ENCODE results near the gene PDIA2.

The PDIA2 gene

DNA sequence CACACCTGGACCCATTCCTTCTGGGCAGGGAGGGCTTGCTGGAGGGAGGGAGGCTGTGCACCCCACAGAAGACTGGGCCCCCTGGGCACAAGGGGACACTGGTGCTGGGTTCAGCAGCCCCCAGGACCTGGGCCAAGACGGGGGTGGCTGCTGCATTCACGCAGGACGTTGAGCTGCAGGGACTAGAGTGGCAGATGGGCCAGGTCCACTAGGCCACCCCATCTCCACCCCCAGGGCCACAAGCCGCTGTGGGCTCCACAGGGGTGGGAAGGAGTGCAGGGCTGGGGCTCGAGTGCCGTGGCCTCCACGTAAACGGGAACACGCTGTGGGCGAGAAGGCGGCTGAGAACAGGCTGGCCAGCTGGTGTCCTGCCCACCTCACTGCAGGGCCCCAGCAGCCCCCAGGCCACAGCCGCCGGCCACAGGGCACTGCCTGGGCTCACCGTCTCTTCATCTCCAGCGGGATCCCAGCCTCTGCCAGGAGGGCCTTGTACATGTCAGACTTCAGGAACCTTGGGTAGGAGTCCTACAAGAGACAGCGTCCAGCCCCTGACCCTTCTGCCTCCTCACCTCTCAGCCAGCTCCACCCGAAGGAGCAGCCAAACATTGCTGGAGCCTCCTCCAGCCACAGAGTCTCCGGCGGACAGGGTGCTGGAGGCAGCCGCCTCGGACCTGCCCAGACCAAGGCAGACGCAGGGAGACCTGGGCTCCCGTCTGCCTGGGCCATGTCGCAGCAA is 13.7 kb upstream of the PDIA2 start:
- peak overlapping the region; percentile 38 to 72 for H3K4me3 ChIP-seq (ENCODE audit: low read depth in 1 of 2, low read length in 2 of 2)
- H3K27me3 ChIP-seq (ENCODE audit: control insufficient read depth in 1 of 2, insufficient read depth in 2 of 2, low read length in 2 of 2): no peaks in the 10 kb centered on the region
- peaks cover 35 to 37% of the 10 kb centered on the region in 2 donors for H3K4me1 ChIP-seq (ENCODE audit: control insufficient read depth in 1 of 2, insufficient read depth in 2 of 2, low read length in 2 of 2)
- peaks cover 6 to 15% of the 10 kb centered on the region in 2 donors for H3K36me3 ChIP-seq (ENCODE audit: control insufficient read depth in 1 of 2, insufficient read depth in 2 of 2, low read length in 2 of 2)
- peak overlapping the region; percentile 55 to 66 for H3K9ac ChIP-seq (ENCODE audit: low read depth in 1 of 2, low read length in 2 of 2)
- H3K9me3 ChIP-seq (ENCODE audit: control insufficient read depth in 1 of 2, low read length in 2 of 2): no peaks in the 10 kb centered on the region
- H3K27ac ChIP-seq (ENCODE audit: low read depth, low read length): no peak overlapping the region

DNA sequence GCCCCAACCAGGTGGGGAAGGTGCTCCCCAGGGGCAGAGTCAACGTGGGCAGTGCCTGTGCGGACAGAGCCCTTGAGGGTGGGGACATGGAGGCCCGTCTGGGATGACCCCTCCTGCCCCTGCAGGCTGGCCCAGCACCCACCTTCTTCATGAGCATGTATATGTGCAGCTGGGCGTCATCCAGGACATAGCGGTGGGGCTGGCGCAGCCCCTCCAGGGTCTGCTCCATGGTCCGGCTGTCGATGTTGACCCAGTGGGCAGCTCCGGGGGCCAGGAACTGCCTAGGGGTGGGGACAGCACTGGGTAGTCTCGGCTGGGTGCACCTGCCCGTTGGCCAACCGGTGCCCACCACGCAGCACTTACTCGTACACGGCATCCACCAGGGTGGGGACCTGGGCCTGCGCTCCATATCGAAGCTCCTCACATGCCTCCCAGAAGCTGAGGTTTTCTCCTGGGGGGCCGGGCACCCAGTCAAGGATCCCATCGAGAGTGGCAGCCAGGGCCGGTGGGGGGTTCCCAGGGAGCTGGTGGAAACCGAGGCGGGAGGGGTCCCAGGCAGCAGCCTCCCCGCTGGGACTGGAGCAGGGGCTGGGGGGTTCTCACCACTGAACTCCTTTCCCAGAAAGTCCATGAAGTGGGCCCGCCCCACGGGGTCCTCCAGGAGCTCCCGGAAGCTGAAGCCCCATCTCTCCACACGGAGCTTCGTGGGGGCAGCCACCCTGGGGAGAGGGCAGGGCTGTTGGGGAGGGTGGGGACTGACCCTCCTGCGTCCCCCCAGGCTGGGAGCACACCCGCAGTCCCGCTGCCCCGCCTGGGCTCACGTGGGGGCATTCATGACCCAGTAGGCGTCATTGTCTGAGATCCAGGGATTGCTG is 12.3 kb upstream of the PDIA2 start:
- Histone ChIP-seq H3K27me3 (ENCODE audit: control insufficient read depth in 1 of 2, insufficient read depth in 2 of 2, low read length in 2 of 2) (no peaks in the 10 kb centered on the region), H3K36me3 (ENCODE audit: control insufficient read depth in 1 of 2, insufficient read depth in 2 of 2, low read length in 2 of 2) (peaks cover 0 to 2% of the 10 kb centered on the region in 2 donors), H3K4me1 (ENCODE audit: control insufficient read depth in 1 of 2, insufficient read depth in 2 of 2, low read length in 2 of 2) (peaks cover 32 to 41% of the 10 kb centered on the region in 2 donors), H3K27ac (ENCODE audit: low read depth, low read length) (no peak overlapping the region), H3K9me3 (ENCODE audit: control insufficient read depth in 1 of 2, low read length in 2 of 2) (no peaks in the 10 kb centered on the region), H3K9ac (ENCODE audit: low read depth in 1 of 2, low read length in 2 of 2) (no peak overlapping the region), H3K4me3 (ENCODE audit: low read depth in 1 of 2, low read length in 2 of 2) (peak overlapping the region in 1 of 2 donors; percentile 32)

DNA sequence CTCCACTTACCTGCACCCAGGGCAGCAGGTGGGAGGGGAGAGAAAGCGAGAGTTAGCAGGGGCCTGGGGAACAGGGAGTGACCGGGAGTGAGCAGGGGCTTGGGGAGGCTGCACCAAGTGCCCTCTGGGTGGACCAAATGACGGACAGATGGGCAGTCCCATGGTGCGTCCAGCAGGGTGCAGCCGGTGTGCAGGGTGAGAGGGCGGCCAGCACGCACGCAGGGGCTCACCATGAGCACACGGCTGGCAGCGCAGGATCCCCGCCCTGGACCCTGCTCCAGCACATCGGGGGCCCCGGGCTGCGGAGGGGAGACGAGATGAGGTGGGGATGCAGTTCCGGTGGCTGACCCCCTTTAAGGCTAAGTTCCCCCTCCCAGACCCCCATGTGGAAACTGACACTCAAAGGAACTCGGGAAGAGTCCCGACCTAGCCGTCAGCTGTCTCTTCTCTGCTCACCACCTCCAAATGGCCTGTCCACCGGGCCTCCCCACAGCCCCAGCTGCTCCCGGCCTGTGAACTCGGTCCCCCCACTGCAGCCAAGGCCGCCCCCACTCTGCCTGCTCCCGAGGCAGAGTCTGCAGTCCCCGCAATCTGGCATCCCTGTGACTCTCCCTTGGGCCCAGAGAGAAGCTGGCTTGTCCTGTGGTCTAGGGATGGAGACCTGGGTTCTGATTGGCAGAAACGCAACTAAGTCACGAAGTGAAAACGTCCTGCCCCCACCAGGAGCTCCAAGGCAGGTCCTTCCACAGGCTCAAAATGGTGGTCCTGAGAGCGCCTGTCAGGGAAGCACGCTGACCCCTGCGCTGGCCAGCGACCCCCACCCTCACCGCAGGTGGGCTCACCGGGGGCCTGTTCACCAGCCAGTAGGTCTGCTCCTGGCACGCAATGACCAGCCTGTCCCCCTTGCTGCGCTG is 10.1 kb upstream of the PDIA2 start:
- H3K27me3 ChIP-seq (ENCODE audit: control insufficient read depth in 1 of 2, insufficient read depth in 2 of 2, low read length in 2 of 2): no peaks in the 10 kb centered on the region

DNA sequence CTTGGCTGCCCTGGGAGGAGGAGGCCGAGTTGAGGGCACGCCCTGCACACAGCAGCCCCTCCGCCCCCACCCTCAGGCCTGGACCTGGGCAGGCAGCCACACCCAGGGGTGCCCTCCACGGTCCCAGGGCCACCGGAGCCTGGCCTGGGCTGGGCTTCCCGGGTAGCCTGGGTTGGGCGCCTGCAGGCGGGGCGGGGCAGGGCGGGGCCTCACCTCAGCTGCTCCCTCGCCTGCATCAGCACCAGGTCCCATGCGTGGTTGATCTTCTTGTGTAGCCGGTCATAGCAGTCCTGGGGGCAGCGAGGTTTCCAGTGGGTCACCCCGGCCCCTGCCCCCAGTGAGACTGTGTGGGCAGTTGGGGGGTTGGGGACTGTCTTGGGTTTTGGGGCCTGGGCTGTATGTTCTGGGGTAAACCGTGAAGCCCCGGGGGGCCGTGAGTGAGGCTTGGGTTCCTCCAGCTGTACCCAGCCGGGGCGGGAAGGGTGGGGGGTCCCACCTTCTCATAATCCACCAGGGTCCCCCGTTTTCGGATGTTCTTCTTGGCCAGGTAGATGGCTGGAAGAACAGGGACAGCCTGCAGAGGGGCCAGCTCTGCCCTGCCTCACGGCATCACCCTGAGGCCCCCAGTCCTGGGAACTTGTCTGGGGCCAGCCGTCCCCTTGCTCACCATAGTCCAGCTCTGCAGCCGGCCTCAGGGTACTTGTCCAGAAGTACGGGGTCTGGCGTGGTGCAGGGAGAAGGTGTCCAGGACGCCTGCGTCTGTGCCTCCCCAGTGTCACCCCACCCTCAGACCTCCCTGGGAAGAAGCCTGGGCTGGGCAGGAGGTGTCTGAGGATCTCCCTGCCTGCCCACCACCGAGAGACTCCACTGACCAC is 9.2 kb upstream of the PDIA2 start:
- no peak overlapping the region for H3K4me3 ChIP-seq (ENCODE audit: low read depth in 1 of 2, low read length in 2 of 2)
- H3K36me3 ChIP-seq (ENCODE audit: control insufficient read depth in 1 of 2, insufficient read depth in 2 of 2, low read length in 2 of 2): no peaks in the 10 kb centered on the region
- H3K27me3 ChIP-seq (ENCODE audit: control insufficient read depth in 1 of 2, insufficient read depth in 2 of 2, low read length in 2 of 2): peaks cover 0 to under 1% of the 10 kb centered on the region in 2 donors
- no peaks in the 10 kb centered on the region for H3K9me3 ChIP-seq (ENCODE audit: control insufficient read depth in 1 of 2, low read length in 2 of 2)
- H3K27ac ChIP-seq (ENCODE audit: low read depth, low read length): no peak overlapping the region
- no peak overlapping the region for H3K9ac ChIP-seq (ENCODE audit: low read depth in 1 of 2, low read length in 2 of 2)
- peaks cover 10 to 22% of the 10 kb centered on the region in 2 donors for H3K4me1 ChIP-seq (ENCODE audit: control insufficient read depth in 1 of 2, insufficient read depth in 2 of 2, low read length in 2 of 2)

More for the DNA sequence above, 10.1 kb upstream of the PDIA2 start:
- Histone ChIP-seq H3K9ac (ENCODE audit: low read depth in 1 of 2, low read length in 2 of 2) (peak overlapping the region in 1 of 2 donors; percentile 18), H3K4me1 (ENCODE audit: control insufficient read depth in 1 of 2, insufficient read depth in 2 of 2, low read length in 2 of 2) (peaks cover 16 to 28% of the 10 kb centered on the region in 2 donors), H3K4me3 (ENCODE audit: low read depth in 1 of 2, low read length in 2 of 2) (no peak overlapping the region), H3K27ac (ENCODE audit: low read depth, low read length) (no peak overlapping the region), H3K36me3 (ENCODE audit: control insufficient read depth in 1 of 2, insufficient read depth in 2 of 2, low read length in 2 of 2) (no peaks in the 10 kb centered on the region), H3K9me3 (ENCODE audit: control insufficient read depth in 1 of 2, low read length in 2 of 2) (no peaks in the 10 kb centered on the region)

DNA sequence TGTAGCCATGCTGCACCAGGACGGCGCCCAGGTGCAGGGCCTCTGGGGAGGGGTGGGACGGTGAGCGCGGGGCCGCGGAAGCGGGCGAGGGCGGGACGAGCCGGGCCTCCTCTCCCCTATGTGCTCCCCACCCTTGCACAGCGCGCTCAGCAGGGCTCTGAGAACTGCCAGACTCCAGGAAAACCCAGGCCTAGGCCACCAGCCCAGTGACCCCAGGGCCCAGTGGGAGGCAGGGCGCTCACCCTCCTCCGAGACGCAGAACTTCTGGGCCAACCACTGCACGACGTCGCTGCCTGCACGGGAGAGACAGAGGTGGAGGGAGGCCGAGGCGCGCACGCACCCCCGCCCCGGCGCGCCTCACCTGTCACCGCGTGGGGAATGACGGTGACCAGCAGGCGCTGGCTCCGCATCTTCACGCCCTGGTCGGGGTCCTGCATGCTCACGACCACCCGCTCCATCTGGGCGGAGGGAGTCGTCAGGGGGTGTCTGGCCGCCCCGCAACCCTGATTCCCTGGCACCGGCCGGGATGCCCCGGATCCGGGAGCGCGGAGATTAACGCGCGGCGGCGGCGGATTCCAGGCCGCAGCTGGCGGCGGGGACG is 7.8 kb upstream of the PDIA2 start:
- Histone ChIP-seq H3K4me1 (ENCODE audit: control insufficient read depth in 1 of 2, insufficient read depth in 2 of 2, low read length in 2 of 2) (peaks cover 10 to 25% of the 10 kb centered on the region in 2 donors), H3K36me3 (ENCODE audit: control insufficient read depth in 1 of 2, insufficient read depth in 2 of 2, low read length in 2 of 2) (no peaks in the 10 kb centered on the region), H3K9ac (ENCODE audit: low read depth in 1 of 2, low read length in 2 of 2) (no peak overlapping the region), H3K4me3 (ENCODE audit: low read depth in 1 of 2, low read length in 2 of 2) (peak overlapping the region; percentile 20 to 59), H3K27ac (ENCODE audit: low read depth, low read length) (no peak overlapping the region), H3K9me3 (ENCODE audit: control insufficient read depth in 1 of 2, low read length in 2 of 2) (no peaks in the 10 kb centered on the region), H3K27me3 (ENCODE audit: control insufficient read depth in 1 of 2, insufficient read depth in 2 of 2, low read length in 2 of 2) (peaks cover 0 to 3% of the 10 kb centered on the region in 2 donors)

DNA sequence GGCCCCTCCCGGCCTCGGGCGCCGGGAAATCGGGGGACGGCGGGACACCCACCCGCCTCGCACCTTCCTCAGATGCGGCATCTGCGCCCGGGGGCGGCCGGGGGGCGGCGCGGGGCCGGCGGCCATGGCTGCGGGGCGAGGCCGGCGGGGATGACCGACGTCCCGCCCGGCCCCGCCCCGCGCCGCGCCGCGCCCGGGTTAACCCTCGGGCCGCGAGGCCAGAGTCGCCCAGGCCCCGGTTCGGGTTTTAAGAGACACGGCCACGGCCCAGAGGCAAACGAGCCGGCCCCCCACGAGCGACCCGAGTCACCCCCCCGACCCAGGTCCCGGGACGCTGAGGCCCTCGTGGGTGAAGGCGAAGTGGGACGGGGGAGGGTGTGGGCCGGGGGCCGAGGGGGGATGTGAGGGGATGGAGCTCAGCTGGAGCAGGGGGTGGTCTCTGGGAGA is 7.2 kb upstream of the PDIA2 start, which contains the start of gene RGS11:
RGS11 (minus strand) TSS at position 159 of the 447 bp plus-strand sequence; CDS start at position 126, 33 bp downstream.
- peaks cover 0 to 3% of the 10 kb centered on the region in 2 donors for H3K27me3 ChIP-seq (ENCODE audit: control insufficient read depth in 1 of 2, insufficient read depth in 2 of 2, low read length in 2 of 2)

DNA sequence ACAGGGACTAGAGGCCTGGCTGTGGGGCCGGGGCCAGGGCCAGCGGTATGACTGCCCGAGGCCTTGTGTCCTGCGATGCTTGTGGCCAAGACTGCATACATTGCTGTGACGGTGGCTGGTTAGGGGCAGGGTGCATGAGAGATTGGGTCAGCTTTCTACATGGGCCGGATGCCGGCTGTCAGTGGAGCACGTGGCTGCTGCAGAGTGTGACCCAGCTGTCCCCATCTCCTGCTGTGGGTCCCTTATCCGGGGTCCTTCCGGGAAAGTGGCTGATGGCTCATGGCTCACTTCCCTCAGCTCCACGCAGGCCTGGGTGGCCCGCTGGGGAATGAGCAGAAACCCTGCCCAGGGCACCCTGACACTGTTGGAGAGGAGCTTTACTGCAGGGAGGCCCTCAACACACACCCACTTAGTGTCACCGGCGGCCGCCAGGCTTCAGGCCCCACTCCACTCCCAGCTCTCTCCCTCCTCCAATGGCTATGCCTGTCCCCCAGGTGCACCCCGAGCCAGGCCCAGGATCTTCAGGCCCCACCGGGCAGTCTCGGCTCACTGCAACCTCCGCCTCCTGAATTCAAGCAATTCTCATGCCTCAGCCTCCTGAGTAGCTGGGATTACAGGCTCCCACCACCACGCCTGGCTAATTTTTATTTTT is 6.4 kb upstream of the PDIA2 start:
- H3K36me3 ChIP-seq (ENCODE audit: control insufficient read depth in 1 of 2, insufficient read depth in 2 of 2, low read length in 2 of 2): no peaks in the 10 kb centered on the region
- no peaks in the 10 kb centered on the region for H3K9me3 ChIP-seq (ENCODE audit: control insufficient read depth in 1 of 2, low read length in 2 of 2)
- H3K4me1 ChIP-seq (ENCODE audit: control insufficient read depth in 1 of 2, insufficient read depth in 2 of 2, low read length in 2 of 2): peaks cover 10 to 25% of the 10 kb centered on the region in 2 donors
- H3K4me3 ChIP-seq (ENCODE audit: low read depth in 1 of 2, low read length in 2 of 2): no peak overlapping the region
- H3K9ac ChIP-seq (ENCODE audit: low read depth in 1 of 2, low read length in 2 of 2): peak overlapping the region in 1 of 2 donors; percentile 18
- no peak overlapping the region for H3K27ac ChIP-seq (ENCODE audit: low read depth, low read length)
- H3K27me3 ChIP-seq (ENCODE audit: control insufficient read depth in 1 of 2, insufficient read depth in 2 of 2, low read length in 2 of 2): peaks cover 0 to 8% of the 10 kb centered on the region in 2 donors

More for the DNA sequence above, 7.2 kb upstream of the PDIA2 start, which contains the start of gene RGS11:
- Histone ChIP-seq H3K36me3 (ENCODE audit: control insufficient read depth in 1 of 2, insufficient read depth in 2 of 2, low read length in 2 of 2) (no peaks in the 10 kb centered on the region), H3K9me3 (ENCODE audit: control insufficient read depth in 1 of 2, low read length in 2 of 2) (no peaks in the 10 kb centered on the region), H3K27ac (ENCODE audit: low read depth, low read length) (no peak within 1 kb of the TSS), H3K9ac (ENCODE audit: low read depth in 1 of 2, low read length in 2 of 2) (peak within 1 kb of the TSS in 1 of 2 donors; percentile 18), H3K4me3 (ENCODE audit: low read depth in 1 of 2, low read length in 2 of 2) (peak within 1 kb of the TSS; percentile 20 to 59), H3K4me1 (ENCODE audit: control insufficient read depth in 1 of 2, insufficient read depth in 2 of 2, low read length in 2 of 2) (peaks cover 10 to 25% of the 10 kb centered on the region in 2 donors)

DNA sequence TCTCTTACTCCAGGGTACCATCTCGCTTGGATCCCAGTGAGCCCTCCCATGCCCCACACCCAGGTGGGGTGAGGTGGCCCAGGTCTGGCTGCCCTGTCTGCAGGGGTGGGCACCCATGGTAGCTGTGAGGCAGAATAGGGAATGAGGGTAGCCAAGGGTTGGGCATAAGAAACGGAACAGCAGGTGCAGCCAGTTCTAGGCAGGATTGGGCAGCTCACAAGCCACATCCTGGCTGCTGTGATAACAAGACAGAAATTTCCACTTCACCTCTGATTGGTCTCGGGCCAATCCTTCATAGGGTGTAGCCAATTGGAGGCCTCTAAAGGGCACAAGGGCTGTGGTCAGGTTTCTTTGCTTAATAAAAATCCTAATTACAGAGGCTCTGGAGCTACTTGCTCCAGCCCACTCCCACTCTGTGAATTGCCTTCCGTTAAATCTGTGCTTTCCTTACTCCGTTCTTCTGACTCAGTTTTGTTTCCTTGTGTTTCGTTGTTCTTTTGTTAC is 4.0 kb upstream of the PDIA2 start:
- H3K9ac ChIP-seq (ENCODE audit: low read depth in 1 of 2, low read length in 2 of 2): no peak overlapping the region
- no peak overlapping the region for H3K4me3 ChIP-seq (ENCODE audit: low read depth in 1 of 2, low read length in 2 of 2)
- peaks cover 7 to 21% of the 10 kb centered on the region in 2 donors for H3K4me1 ChIP-seq (ENCODE audit: control insufficient read depth in 1 of 2, insufficient read depth in 2 of 2, low read length in 2 of 2)
- no peaks in the 10 kb centered on the region for H3K9me3 ChIP-seq (ENCODE audit: control insufficient read depth in 1 of 2, low read length in 2 of 2)
- peaks cover 5 to 9% of the 10 kb centered on the region in 2 donors for H3K27me3 ChIP-seq (ENCODE audit: control insufficient read depth in 1 of 2, insufficient read depth in 2 of 2, low read length in 2 of 2)
- H3K27ac ChIP-seq (ENCODE audit: low read depth, low read length): no peak overlapping the region
- no peaks in the 10 kb centered on the region for H3K36me3 ChIP-seq (ENCODE audit: control insufficient read depth in 1 of 2, insufficient read depth in 2 of 2, low read length in 2 of 2)
